Fibroblast of skin of right biceps (primary cell): ENCODE results near the gene TMC1.
"Not testable (repeated sequence)": the region's sequence is repeated elsewhere in the genome, so short reads cannot be mapped to it uniquely, and the experiment has no call there.

Source experiments
- DNase-seq: peaks from one replicate; pipeline ENCODE4 v3.0.0-alpha.2; 2013

The TMC1 gene

GRCh38 chr9:72827950-72828731 lies 306.7 kb downstream of the TMC1 start:
- peak; percentile 26 for DNase-seq

- no peak for DNase-seq
These were observed 313.6 kb downstream of the TMC1 start for GRCh38 chr9:72834994-72835393.

- no peak for DNase-seq
These were observed 315.4 kb downstream of the TMC1 start for GRCh38 chr9:72836790-72837189.

GRCh38 chr9:72839085-72839484 lies 317.7 kb downstream of the TMC1 start:
- DNase-seq: peak; percentile 84

- DNase-seq: no peak
These were observed 322.4 kb downstream of the TMC1 start for GRCh38 chr9:72843520-72844439.

DNA sequence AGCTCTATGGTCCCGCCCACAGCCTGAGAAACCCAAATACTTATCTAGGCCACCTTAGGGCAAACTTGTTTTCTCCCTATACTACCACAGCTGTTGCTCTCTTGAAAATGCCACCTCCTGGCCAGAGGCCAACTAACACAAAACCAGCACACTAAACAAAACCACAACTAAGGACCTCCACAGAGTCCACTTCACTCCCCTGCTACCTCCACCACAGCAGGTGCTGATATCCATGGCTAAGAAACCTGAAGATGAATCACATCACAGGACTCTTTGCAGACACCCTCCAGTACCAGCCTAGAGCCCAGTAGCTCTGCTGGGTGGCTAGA lies 323.0 kb downstream of the TMC1 start:
- no peak for DNase-seq

- not testable (repeated sequence) for DNase-seq
These were observed 323.6 kb downstream of the TMC1 start for GRCh38 chr9:72845052-72845451.

DNA sequence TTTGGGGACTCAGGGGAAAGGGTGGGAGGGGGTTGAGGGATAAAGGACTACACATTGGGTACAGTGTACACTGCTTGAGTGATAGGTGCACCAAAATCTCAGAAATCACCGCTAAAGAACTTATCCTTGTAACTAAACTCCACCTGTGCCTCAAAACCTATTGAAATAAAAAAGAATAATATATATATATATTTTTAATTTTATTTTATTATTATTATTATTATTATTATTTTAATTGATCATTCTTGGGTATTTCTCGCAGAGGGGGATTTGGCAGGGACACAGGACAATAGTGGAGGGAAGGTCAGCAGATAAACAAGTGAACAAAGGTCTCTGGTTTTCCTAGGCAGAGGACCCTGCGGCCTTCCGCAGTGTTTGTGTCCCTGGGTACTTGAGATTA lies 328.8 kb downstream of the TMC1 start:
- DNase-seq: not testable (repeated sequence)

DNA sequence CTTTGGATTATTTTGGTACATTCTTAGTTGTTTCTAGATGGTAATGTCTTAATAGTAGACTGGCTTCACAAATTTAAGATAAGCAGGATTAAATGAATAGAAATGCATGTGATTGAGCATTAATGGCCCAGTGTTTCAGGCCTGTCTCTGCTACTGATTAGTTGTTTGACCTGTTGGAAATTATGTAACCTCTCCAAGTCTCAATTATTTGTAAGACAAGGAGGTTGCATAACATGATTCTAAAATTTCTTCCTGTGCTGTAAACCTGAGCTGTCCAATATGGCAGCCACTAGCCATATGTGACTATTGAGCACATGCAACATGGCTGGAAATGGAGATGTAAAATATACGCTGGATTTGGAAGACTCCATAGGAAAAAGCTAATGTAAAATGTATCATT lies 333.9 kb downstream of the TMC1 start:
- DNase-seq: no peak

DNA sequence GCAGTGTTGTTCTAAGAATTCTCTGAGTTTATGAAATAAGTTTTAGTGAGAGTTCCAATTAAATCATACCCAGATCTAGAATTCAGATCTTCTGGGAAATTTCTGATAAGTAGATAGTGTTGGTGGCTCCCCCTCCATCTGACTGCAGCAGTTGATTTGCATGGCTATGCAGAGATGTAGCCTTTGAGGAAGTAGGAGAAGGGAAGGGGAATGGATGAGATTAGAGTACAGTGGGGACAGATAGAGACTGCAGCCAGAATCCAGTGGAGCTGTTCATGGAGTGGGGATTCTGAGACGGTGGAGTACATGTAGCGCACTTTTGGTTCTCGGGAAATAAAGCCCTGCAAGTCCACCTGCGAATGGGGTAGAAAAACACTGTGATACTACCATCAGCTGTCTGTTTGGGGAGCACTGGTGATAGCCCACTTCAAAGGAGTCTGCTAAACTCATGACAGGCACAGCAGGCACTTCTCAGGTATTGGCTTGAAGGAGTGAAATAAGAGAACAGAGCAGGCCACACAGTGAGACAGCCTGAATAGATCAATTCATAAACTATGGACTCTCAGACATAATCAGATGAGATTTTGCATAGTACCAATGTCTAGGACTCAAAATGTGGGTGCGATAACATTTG lies 334.6 kb downstream of the TMC1 start:
- no peak for DNase-seq

- peak; percentile 52 for DNase-seq
These were observed 335.7 kb downstream of the TMC1 start for GRCh38 chr9:72856972-72857623.

GRCh38 chr9:72857624-72857996 lies 336.2 kb downstream of the TMC1 start:
- DNase-seq: no peak

GRCh38 chr9:72858089-72858912 lies 336.9 kb downstream of the TMC1 start:
- no peak for DNase-seq

- DNase-seq: not testable (repeated sequence)
These were observed 341.4 kb downstream of the TMC1 start for GRCh38 chr9:72862788-72863187.

GRCh38 chr9:72863456-72864094 lies 342.2 kb downstream of the TMC1 start:
- DNase-seq: no peak

DNA sequence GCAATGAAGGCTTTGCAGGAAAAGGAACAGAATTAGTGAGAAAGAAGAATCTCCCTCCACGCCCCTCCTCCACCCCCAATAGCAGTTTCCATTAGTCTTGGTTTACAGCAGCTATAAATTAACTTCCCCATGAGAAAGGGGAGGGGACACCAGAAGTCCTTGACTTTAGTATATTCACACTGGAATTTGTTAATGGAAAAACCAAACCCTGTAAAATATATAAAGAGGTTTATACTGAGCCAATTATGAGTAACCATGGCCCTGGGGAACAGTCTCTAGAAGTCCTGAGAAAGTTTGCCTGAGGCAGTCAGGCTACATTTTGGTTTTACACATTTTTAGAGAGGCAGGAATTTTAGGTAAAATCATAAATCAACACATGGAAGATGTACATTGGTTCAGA lies 342.9 kb downstream of the TMC1 start:
- no peak for DNase-seq

DNA sequence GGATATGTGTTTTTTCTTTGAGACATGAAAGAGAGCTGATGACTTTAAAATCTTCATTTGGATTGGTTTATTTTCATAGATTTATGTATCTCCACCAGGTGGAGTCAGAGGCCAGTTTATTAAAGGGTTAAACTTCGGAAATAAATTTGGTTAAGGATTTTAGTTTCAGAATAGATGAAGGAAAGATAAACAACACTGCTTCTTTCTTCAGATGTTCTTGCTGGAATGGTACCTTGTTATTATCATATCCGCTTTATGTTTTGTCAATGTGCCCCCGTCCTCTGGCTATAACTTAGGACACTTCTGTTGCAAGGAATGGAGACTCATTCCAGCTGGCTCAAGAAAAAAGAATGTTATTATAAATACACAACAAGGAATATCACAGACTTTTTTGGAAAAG lies 350.3 kb downstream of the TMC1 start:
- peak; percentile 14 for DNase-seq

- DNase-seq: no peak
These were observed 351.3 kb downstream of the TMC1 start for GRCh38 chr9:72872718-72873117.

DNA sequence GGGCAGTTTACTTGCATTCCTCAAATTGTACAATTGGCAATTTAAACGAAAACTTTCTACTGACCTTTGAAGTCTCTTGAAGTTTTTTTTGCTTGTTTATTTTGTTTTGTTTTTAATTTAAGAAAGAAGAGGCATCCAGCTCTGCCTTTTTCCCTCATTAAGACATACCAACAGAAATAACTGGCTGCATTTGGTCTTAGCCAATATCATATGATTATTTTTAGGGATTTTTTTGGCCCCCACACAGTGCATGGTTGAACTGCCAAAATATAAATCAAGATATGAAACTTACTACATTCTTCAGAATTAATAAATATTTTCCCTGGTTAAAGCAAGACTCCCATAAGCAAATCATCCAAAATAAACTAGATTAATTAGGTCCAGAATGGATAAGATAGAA lies 352.0 kb downstream of the TMC1 start:
- DNase-seq: no peak

DNA sequence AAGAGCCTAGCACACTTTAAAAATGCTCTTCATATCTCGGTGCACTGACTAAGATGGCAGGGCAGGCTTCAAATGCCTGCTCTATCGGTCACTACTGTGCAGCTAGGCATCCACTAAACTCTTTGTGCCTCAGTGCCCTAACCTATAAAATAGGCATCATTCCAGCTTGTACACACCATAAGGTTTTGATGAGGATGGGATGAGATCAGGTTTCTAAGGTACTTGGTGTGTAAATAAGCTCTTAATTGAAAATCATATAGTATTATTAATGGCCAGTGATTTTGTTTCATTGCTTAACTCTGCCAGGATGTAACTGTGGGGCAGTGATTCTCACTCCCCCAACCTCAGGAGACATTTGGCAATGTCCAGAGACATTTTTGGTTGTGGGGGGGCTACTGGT lies 352.9 kb downstream of the TMC1 start:
- DNase-seq: no peak

GRCh38 chr9:72875221-72875620 lies 353.8 kb downstream of the TMC1 start:
- DNase-seq: no peak

DNA sequence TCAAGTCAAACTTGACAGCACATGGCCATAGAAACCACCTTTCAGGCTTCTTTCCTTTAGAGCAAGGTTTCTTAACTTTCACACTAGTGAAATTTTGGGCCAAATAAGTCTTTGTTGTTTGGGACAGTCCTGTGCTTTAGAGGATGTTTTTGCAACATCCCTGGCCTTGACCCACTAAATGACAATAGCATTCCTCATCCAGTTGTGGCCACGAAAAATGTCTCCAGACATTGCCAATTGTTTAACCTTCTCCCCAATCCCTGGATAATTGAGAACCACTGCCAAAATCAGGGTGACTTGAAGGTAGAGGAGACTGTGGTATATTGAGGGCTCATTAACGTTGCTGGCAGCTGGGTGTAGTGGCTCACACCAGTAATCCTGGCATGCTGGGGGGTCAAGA lies 359.4 kb downstream of the TMC1 start:
- DNase-seq: no peak
